C4-2B (cell line): Measurements from ENCODE around the gene JAKMIP1.

Source experiments
- ZFX ChIP-seq: fragments of 450-650 bp; IDR thresholded peaks from 2 replicates; pipeline ENCODE4 v1.6.1; 2017
- TF ChIP-seq, protein P1 (sequence below): fragments of 450-650 bp; conservative IDR thresholded peaks from 2 replicates; pipeline ENCODE4 v1.5.1; 2017; ENCODE audit warnings: mild to moderate bottlenecking

DNA sequence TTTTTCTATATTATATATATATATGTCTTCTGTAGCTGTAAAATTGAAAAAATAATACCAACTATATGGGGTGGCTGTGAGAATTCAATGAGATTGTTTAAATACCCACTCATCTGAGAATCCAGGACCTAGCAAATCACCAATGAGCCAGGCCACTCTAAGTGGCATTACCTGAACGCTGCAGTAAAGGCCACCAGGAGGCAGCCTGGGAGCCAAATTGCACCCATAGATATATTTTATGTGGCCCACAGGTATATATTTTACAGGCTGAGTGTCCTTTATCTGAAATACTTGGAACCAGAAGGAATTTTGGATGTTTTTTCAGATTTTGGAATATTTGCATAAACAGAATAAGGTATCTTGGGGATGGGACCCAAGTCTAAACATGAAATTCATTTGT, 124.0 kb downstream of the JAKMIP1 start:
- TF ChIP-seq, protein P1, sequence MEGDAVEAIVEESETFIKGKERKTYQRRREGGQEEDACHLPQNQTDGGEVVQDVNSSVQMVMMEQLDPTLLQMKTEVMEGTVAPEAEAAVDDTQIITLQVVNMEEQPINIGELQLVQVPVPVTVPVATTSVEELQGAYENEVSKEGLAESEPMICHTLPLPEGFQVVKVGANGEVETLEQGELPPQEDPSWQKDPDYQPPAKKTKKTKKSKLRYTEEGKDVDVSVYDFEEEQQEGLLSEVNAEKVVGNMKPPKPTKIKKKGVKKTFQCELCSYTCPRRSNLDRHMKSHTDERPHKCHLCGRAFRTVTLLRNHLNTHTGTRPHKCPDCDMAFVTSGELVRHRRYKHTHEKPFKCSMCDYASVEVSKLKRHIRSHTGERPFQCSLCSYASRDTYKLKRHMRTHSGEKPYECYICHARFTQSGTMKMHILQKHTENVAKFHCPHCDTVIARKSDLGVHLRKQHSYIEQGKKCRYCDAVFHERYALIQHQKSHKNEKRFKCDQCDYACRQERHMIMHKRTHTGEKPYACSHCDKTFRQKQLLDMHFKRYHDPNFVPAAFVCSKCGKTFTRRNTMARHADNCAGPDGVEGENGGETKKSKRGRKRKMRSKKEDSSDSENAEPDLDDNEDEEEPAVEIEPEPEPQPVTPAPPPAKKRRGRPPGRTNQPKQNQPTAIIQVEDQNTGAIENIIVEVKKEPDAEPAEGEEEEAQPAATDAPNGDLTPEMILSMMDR, result peak; percentile 65
- no peak for TF ChIP-seq ZFX
